Heart right ventricle (tissue), 16 donors: Measurements from ENCODE around the gene SVEP1. TPM values are rescaled to one million over a fixed set of nuclear protein-coding genes. Genes with fewer than 3 reads are reported as not detected.

Experiments
- ATAC-seq, 8 donors: fragments of 200-7000 bp; cut with Tn5 transposase; one replicate each; pipeline ENCODE4 v1.9.1; 2020; ENCODE audit warnings: mild to moderate bottlenecking in 8 of 8, moderate library complexity in 8 of 8, moderate number of reproducible peaks in 1 of 8
- DNase-seq, 2 donors: peaks; one replicate each; pipeline ENCODE4 v3.0.0-alpha.2; 2020
- H3K27ac ChIP-seq, 10 donors: fragments of 200-600 bp; sonication (generic) in 2 of 10; one replicate each; pipeline versions ENCODE4 v1.5.0 to v1.8.0; 2020 to 2022; ENCODE audit warnings: mild to moderate bottlenecking in 3 of 10
- H3K27me3 ChIP-seq, 7 donors: fragments of 200-600 bp; one replicate each; pipeline ENCODE4 v1.8.0; 2021 to 2022; ENCODE audit warnings: mild to moderate bottlenecking in 2 of 7
- H3K36me3 ChIP-seq, 9 donors: fragments of 200-600 bp; sonication (generic) in 1 of 9; one replicate each; pipeline versions ENCODE4 v1.5.0 to v1.8.0; 2020 to 2022; ENCODE audit warnings: mild to moderate bottlenecking in 2 of 9
- H3K4me1 ChIP-seq, 9 donors: fragments of 200-600 bp; sonication (generic) in 1 of 9; one replicate each; pipeline versions ENCODE4 v1.5.0 to v1.8.0; 2020 to 2022; ENCODE audit warnings: mild to moderate bottlenecking in 4 of 9
- H3K4me3 ChIP-seq, 10 donors: fragments of 200-600 bp; sonication (generic) in 2 of 10; one replicate each; pipeline versions ENCODE4 v1.5.0 to v1.8.0; 2020 to 2022; ENCODE audit warnings: mild to moderate bottlenecking in 7 of 10, moderate library complexity in 2 of 10
- H3K9me3 ChIP-seq, 11 donors: fragments of 200-600 bp in 10 of 11; sonication (generic) in 2 of 11; one replicate each; pipeline versions ENCODE4 v1.5.0 to v1.8.0; 2013 to 2022; ENCODE audit warnings: mild to moderate bottlenecking in 2 of 11, control low read depth in 1 of 11, moderate library complexity in 1 of 11
- WGBS, 2 donors: extraction: QIAGEN DNeasy Blood & Tissue Kit; methylation state at CpG; one replicate each; pipeline ENCODE4 v1.1.7; 2013; ENCODE audit warnings: inconsistent platforms in 1 of 2; 5-methylcytosine and 5-hydroxymethylcytosine counted together
- intact Hi-C, 10 donors: fragments of 100-400 bp; cut with DNase I; formaldehyde crosslinking; loops; one replicate each; pipeline versions ENCODE4 v1.11.1 to v1.14.2; 2022
- polyA plus RNA-seq, 2 donors: library from polyadenylated mRNA; stranded (reverse); fragments of 200-250 nt; gene quantifications; one replicate each; pipeline ENCODE4 v1.2.3, GENCODE V29; 2013
- total RNA-seq, 10 donors: library from RNA; stranded (reverse); fragmentation: NEBNext Ultra II Directional in 3 of 10; extraction: Animal tissue kit (Norgen Biotek cat#: 25700) in 3 of 10; gene quantifications; one replicate each; pipeline versions ENCODE4 v1.2.1 to v1.2.4, GENCODE V29; 2021 to 2023
- TF ChIP-seq, protein P1 (sequence below), 9 donors: fragments of 200-600 bp; sonication (generic) in 2 of 9; IDR thresholded peaks; one replicate each; pipeline versions ENCODE4 v1.5.0 to v1.8.0; 2021 to 2022; ENCODE audit warnings: antibody characterized with exemption in 9 of 9, mild to moderate bottlenecking in 5 of 9, moderate library complexity in 1 of 9
- donor health status: Arrhythmogenic right ventricular cardiomyopathy.
- donor health status: ischemic (EF 13 %, LVEDD 7.1; RV severe dilation, severe dysfunction).
- donor health status: healthy with polysubstance abuse.
- donor health status: DM: no; HTN: yes; CAD: no.
- donor health status: DM: no; HTN: no; CAD: no.
- donor health status: ischemic (EF 25% LVEDD 6.9; RV normal size, moderate dysfunction).
- donor health status: ischemic (EF 25% LVEDD 5.7; RV mildly dilated, moderate dysfunction).
- donor health status: healthy.
- donor health status: DM: yes; HTN: yes; CAD: no.
- donor health status: Ischemic cardiomyopathy.
- donor health status: ischemic (EF 35%, LVEDD 5.7; RV mildly dilated, moderate dysfunction).
- donor health status: nonischemic (EF 11% LVEDD 7.7; RV severe dilation, severe dysfunction).
- donor health status: DM: yes; HTN: yes; CAD: no.
- donor health status: PGD.
- donor health status: ischemic (EF 29% LVEDD 5.4; RV normal size, mild dysfunction).
- donor health status: nonischemic (EF 23%, LVEDD 6.1; RV moderate dilation, normal function).

The SVEP1 gene
- total and polyA plus RNA-seq, 12 donors, result 0.66 to 16.4 (median 6.3) TPM

- DNase-seq (no peak), ATAC-seq (no peak)
- Histone ChIP-seq H3K27me3 (no peaks in the 10 kb centered on the region), H3K9me3 (no peaks in the 10 kb centered on the region), H3K4me3 (no peak overlapping the region), H3K36me3 (no peaks in the 10 kb centered on the region), H3K4me1 (no peaks in the 10 kb centered on the region), H3K27ac (no peak overlapping the region)
- TF ChIP-seq, protein P1, sequence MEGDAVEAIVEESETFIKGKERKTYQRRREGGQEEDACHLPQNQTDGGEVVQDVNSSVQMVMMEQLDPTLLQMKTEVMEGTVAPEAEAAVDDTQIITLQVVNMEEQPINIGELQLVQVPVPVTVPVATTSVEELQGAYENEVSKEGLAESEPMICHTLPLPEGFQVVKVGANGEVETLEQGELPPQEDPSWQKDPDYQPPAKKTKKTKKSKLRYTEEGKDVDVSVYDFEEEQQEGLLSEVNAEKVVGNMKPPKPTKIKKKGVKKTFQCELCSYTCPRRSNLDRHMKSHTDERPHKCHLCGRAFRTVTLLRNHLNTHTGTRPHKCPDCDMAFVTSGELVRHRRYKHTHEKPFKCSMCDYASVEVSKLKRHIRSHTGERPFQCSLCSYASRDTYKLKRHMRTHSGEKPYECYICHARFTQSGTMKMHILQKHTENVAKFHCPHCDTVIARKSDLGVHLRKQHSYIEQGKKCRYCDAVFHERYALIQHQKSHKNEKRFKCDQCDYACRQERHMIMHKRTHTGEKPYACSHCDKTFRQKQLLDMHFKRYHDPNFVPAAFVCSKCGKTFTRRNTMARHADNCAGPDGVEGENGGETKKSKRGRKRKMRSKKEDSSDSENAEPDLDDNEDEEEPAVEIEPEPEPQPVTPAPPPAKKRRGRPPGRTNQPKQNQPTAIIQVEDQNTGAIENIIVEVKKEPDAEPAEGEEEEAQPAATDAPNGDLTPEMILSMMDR (IDR thresholded peaks at IDR 0.05), result no peak
- intact Hi-C loops, result loop anchor here in 3 of 10 donors (5.0 to 10.0 kb wide), 3 partner anchors 128 to 168 kb away; no protein-coding TSS in a partner anchor
- 72 to 89% methylated on average over 3 of the region's 3 CpGs for WGBS, 2 donors
Observed at GRCh38 chr9:110457245-110457644, 122.3 kb downstream of the SVEP1 start.

GRCh38 chr9:110456681-110457080 lies 122.9 kb downstream of the SVEP1 start:
- Histone ChIP-seq H3K4me3 (no peak overlapping the region), H3K9me3 (no peaks in the 10 kb centered on the region), H3K27ac (no peak overlapping the region), H3K36me3 (no peaks in the 10 kb centered on the region), H3K27me3 (no peaks in the 10 kb centered on the region), H3K4me1 (no peaks in the 10 kb centered on the region)
- 0 to 43% methylated on average over 1 of the region's 1 CpG for WGBS, 2 donors
- DNase-seq (no peak), ATAC-seq (no peak)
- TF ChIP-seq, protein P1 (IDR thresholded peaks at IDR 0.05), result no peak
- intact Hi-C loops, result loop anchor here in 3 of 10 donors (5.0 to 10.0 kb wide), 3 partner anchors 128 to 168 kb away; no protein-coding TSS in a partner anchor

DNA sequence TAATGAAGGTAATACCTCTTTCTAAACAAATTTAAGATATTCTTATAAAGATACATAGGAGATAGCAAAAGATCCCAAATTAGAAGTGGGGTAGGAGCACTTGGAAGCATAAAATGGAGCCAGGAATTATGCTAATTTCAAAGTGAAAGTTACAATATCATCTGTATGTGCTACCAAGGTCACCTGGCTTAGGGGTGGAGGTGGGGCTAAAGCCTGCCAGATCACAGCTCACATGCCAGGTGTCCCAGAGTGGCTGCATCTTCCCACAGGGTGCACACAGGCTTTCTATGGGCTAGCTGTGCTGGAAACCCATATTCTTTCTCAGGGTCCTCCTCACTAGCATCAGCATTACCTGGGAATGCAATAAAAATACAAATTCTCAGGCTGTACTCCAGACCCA lies 123.7 kb downstream of the SVEP1 start:
- H3K9me3 ChIP-seq, result no peaks in the 10 kb centered on the region
- no peak overlapping the region for H3K27ac ChIP-seq
- H3K36me3 ChIP-seq, result no peaks in the 10 kb centered on the region
- TF ChIP-seq, protein P1 (IDR thresholded peaks at IDR 0.05), result no peak
- DNase-seq (no peak), ATAC-seq (no peak)
- H3K4me3 ChIP-seq, result no peak overlapping the region
- intact Hi-C loops, result loop anchor here in 3 of 10 donors (5.0 to 10.0 kb wide), 3 partner anchors 129 to 169 kb away; no protein-coding TSS in a partner anchor
- H3K4me1 ChIP-seq, result no peaks in the 10 kb centered on the region
- H3K27me3 ChIP-seq, result no peaks in the 10 kb centered on the region

DNA sequence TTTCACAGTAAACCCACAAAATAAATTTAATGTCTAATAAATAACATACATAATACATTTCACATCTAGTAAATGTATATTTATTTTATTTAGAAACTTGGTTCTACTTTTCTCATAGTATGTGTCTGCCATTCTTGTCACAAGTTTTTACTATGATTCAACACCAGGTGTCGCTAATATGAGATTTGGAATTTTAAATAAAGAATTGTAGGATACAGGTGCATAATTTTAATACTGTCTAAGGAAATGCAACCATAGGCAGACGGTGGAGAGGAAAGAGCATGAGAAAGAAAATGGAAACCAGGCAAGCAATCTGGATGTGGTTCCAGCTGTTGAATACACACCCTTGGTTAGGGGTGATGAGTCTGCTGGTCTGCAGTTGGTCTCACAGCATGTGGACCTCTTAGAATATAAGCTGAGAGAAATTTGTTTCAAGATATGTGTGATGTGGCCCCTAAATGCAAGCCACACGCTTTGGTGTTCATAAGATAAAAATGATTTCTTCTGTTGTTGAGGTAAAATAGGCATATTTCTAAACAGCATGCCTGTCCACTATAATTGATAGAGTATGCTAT lies 127.2 kb downstream of the SVEP1 start:
- intact Hi-C loops, result loop anchor here in 6 of 10 donors (1.0 to 10.0 kb wide), 5 partner anchors 130 to 172 kb away; no protein-coding TSS in a partner anchor
- no peak for ATAC-seq
- Histone ChIP-seq H3K4me3 (no peak overlapping the region), H3K27me3 (no peaks in the 10 kb centered on the region), H3K9me3 (peaks cover 0 to under 1% (median 0%) of the 10 kb centered on the region in 11 donors), H3K4me1 (no peaks in the 10 kb centered on the region), H3K27ac (no peak overlapping the region), H3K36me3 (peaks cover 0 to 15% (median 0%) of the 10 kb centered on the region in 9 donors)
- TF ChIP-seq, protein P1 (IDR thresholded peaks at IDR 0.05), result peak in 7 of 9 donors; percentile 36 to 65 (median 47)
- WGBS, 2 donors, result 24 to 25% methylated on average over 3 of the region's 3 CpGs
- DNase-seq, result no peak
